SK-N-SH treated with all-trans-retinoic acid at 6 μM for 48 hours (cell line): ENCODE data around the gene AUH.
"Not testable (repeated sequence)": the region's sequence is repeated elsewhere in the genome, so short reads cannot be mapped to it uniquely, and the experiment has no call there.

Source experiments
- ATAC-seq: fragments of 200-7000 bp; cut with Tn5 transposase; 3 replicates; pipeline ENCODE4 v1.9.1; 2020; ENCODE audit warnings: mild to moderate bottlenecking, moderate library complexity
- ARNTL ChIP-seq: fragments of 450-650 bp; formaldehyde crosslinking; IDR thresholded peaks from 2 replicates; pipeline ENCODE4 v1.5.0; 2020; ENCODE audit warnings: low read depth, mild to moderate bottlenecking, moderate library complexity, borderline replicate concordance
- BACH2 ChIP-seq: fragments of 250-450 bp; sonication (Bioruptor Pico); IDR thresholded peaks from 2 replicates; pipeline ENCODE4 v1.9.0; 2021; ENCODE audit warnings: mild to moderate bottlenecking, borderline replicate concordance
- CSDC2 ChIP-seq: fragments of 250-450 bp; sonication (Bioruptor Pico); IDR thresholded peaks from 2 replicates; pipeline ENCODE4 v1.5.0; 2020; ENCODE audit warnings: mild to moderate bottlenecking, moderate library complexity
- ESRRG ChIP-seq: fragments of 250-450 bp; sonication (Bioruptor Pico); IDR thresholded peaks from 2 replicates; pipeline ENCODE4 v1.6.1; 2021; ENCODE audit warnings: mild to moderate bottlenecking
- GLIS3 ChIP-seq: fragments of 250-450 bp; sonication (Bioruptor Pico); IDR thresholded peaks from 2 replicates; pipeline ENCODE4 v1.5.0; 2020; ENCODE audit warnings: mild to moderate bottlenecking, moderate library complexity
- ISL1 ChIP-seq: fragments of 250-450 bp; sonication (Bioruptor Pico); IDR thresholded peaks from 2 replicates; pipeline ENCODE4 v2.1.2; 2022; ENCODE audit warnings: mild to moderate bottlenecking, moderate library complexity
- OSR1 ChIP-seq: fragments of 250-450 bp; sonication (Bioruptor Pico); IDR thresholded peaks from 2 replicates; pipeline ENCODE4 v1.8.0; 2022; ENCODE audit warnings: moderate library complexity, mild to moderate bottlenecking, inconsistent platforms
- PPARA ChIP-seq: fragments of 250-450 bp; sonication (Bioruptor Pico); IDR thresholded peaks from 2 replicates; pipeline ENCODE4 v1.5.0; 2020; ENCODE audit warnings: mild to moderate bottlenecking, borderline replicate concordance
- RARB ChIP-seq: fragments of 250-450 bp; sonication (Bioruptor Pico); IDR thresholded peaks from 2 replicates; pipeline ENCODE4 v1.8.0; 2021; ENCODE audit warnings: mild to moderate bottlenecking, moderate library complexity
- SNAI2 ChIP-seq: fragments of 250-450 bp; sonication (Bioruptor Pico); IDR thresholded peaks from 2 replicates; pipeline ENCODE4 v1.5.0; 2020; ENCODE audit warnings: mild to moderate bottlenecking, moderate library complexity
- TCF4 ChIP-seq: fragments of 250-450 bp; sonication (Bioruptor Pico); IDR thresholded peaks from 2 replicates; pipeline ENCODE4 v1.8.0; 2021; ENCODE audit warnings: mild to moderate bottlenecking, moderate library complexity, borderline replicate concordance
- TOX ChIP-seq: fragments of 250-450 bp; sonication (Bioruptor Pico); IDR thresholded peaks from 2 replicates; pipeline ENCODE4 v1.8.0; 2021; ENCODE audit warnings: mild to moderate bottlenecking, moderate library complexity, borderline replicate concordance
- ZFP3 ChIP-seq: fragments of 250-450 bp; sonication (Bioruptor Pico); IDR thresholded peaks from 2 replicates; pipeline ENCODE4 v1.5.0; 2020; ENCODE audit warnings: mild to moderate bottlenecking, moderate library complexity
- ZFP30 ChIP-seq: fragments of 450-650 bp; formaldehyde crosslinking; IDR thresholded peaks from 2 replicates; pipeline ENCODE4 v1.5.0; 2022; ENCODE audit warnings: mild to moderate bottlenecking, moderate library complexity
- ZNF565 ChIP-seq: fragments of 450-650 bp; formaldehyde crosslinking; conservative IDR thresholded peaks from 2 replicates; pipeline ENCODE4 v1.5.0; 2020; ENCODE audit warnings: low read depth, mild to moderate bottlenecking, moderate library complexity
- ZNF8 ChIP-seq: fragments of 450-650 bp; formaldehyde crosslinking; IDR thresholded peaks from 2 replicates; pipeline ENCODE4 v1.5.0; 2020; ENCODE audit warnings: mild to moderate bottlenecking, moderate library complexity
- TF ChIP-seq, protein P1 (sequence below): fragments of 250-450 bp; sonication (Bioruptor Pico); IDR thresholded peaks from 2 replicates; pipeline ENCODE4 v1.5.1; 2021; ENCODE audit warnings: mild to moderate bottlenecking, moderate library complexity
- TF ChIP-seq, protein P2 (sequence below): fragments of 250-450 bp; sonication (Bioruptor Pico); IDR thresholded peaks from 2 replicates; pipeline ENCODE4 v1.8.0; 2021; ENCODE audit warnings: low read depth, mild to moderate bottlenecking, moderate library complexity, borderline replicate concordance
- TF ChIP-seq, protein P3 (sequence below): fragments of 250-450 bp; sonication (Bioruptor Pico); IDR thresholded peaks from 2 replicates; pipeline ENCODE4 v1.8.0; 2020; ENCODE audit warnings: mild to moderate bottlenecking, moderate library complexity, borderline replicate concordance

AUH gene

DNA sequence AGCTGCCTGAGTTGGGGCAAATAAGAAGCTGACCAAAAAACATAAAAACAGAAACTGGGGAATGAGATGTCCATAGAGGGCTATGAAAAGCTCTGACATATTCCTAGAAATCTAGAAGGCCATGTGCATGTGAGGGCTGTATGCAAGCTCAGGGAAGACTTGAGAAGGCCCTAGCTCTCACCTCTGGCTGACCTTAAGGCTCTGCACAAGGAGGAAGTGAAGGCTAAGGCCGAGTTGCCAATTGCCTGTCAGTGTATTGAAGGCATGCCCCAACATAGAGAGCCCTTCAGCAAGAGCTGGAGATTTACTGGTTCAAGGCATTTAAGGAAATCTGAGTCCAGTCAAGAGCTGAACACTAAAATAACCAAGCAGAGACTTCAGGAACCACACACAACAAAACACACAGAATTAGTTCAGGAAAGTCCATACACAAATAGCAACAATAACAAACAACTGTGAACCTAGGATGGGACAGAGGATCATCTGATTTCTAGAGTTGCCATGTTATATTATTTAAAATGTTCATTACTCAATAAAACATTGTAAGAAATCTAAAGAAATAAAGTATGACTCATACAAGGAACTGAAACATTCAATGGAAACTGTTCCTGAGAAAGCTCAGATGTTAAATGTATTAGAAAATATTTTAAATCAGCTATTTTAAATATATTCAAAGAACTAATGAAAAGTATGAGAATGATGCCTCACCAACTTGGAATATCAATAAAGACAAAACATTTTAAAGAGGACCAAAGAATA, 161.8 kb downstream of the AUH start:
- TF ChIP-seq OSR1 (CRISPR knock-in tag) (no peak), PPARA (no peak), ESRRG (CRISPR knock-in tag) (no peak), ZFP30 (CRISPR knock-in tag) (no peak), ZNF565 (CRISPR knock-in tag) (no peak), SNAI2 (CRISPR knock-in tag) (no peak), GLIS3 (CRISPR knock-in tag) (no peak), ARNTL (CRISPR knock-in tag) (no peak)
- TF ChIP-seq, protein P1, sequence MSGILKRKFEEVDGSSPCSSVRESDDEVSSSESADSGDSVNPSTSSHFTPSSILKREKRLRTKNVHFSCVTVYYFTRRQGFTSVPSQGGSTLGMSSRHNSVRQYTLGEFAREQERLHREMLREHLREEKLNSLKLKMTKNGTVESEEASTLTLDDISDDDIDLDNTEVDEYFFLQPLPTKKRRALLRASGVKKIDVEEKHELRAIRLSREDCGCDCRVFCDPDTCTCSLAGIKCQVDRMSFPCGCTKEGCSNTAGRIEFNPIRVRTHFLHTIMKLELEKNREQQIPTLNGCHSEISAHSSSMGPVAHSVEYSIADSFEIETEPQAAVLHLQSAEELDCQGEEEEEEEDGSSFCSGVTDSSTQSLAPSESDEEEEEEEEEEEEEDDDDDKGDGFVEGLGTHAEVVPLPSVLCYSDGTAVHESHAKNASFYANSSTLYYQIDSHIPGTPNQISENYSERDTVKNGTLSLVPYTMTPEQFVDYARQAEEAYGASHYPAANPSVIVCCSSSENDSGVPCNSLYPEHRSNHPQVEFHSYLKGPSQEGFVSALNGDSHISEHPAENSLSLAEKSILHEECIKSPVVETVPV (CRISPR knock-in tag), result no peak
- ATAC-seq, result no peak

DNA sequence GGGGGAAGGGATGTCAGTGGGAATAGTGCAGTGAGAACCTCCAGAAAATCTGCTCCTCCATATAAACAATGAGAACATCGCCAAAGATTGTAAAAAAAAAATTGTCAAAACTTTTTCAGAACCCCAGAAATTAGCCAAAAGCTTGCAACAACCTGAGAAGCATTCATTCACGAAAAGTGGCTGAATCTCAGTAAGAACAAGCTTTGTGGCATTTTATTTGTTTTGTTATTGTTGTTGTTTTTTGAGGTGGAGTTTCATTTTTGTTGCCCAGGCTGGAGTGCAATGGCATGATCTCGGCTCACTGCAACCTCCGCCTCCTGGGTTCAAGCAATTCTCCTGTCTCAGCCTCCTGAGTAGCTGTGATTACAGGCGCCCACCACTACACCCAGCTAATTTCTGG, 162.8 kb downstream of the AUH start:
- ATAC-seq, result not testable (repeated sequence)

DNA sequence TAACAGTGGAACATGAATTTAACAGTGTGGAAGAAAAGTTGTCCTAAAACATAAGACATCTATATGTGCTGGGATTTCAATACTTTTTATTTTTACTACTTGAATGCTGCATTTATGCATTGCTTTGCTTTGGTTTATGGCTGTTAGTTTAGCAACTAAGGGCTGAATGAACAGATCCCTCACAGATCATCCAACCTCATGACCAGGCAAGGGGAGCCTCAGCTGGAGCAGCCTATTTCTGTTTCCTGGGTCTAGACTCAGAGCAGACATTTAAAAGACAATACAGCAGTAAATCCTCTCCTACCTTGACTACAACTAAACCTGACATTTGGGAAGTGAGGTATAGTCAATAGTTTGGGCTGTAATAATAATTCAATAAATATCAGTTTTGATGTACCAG, 163.3 kb downstream of the AUH start:
- TF ChIP-seq, protein P2, sequence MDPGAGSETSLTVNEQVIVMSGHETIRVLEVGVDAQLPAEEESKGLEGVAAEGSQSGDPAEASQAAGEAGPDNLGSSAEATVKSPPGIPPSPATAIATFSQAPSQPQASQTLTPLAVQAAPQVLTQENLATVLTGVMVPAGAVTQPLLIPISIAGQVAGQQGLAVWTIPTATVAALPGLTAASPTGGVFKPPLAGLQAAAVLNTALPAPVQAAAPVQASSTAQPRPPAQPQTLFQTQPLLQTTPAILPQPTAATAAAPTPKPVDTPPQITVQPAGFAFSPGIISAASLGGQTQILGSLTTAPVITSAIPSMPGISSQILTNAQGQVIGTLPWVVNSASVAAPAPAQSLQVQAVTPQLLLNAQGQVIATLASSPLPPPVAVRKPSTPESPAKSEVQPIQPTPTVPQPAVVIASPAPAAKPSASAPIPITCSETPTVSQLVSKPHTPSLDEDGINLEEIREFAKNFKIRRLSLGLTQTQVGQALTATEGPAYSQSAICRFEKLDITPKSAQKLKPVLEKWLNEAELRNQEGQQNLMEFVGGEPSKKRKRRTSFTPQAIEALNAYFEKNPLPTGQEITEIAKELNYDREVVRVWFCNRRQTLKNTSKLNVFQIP (CRISPR knock-in tag), result no peak
- TF ChIP-seq, protein P3, sequence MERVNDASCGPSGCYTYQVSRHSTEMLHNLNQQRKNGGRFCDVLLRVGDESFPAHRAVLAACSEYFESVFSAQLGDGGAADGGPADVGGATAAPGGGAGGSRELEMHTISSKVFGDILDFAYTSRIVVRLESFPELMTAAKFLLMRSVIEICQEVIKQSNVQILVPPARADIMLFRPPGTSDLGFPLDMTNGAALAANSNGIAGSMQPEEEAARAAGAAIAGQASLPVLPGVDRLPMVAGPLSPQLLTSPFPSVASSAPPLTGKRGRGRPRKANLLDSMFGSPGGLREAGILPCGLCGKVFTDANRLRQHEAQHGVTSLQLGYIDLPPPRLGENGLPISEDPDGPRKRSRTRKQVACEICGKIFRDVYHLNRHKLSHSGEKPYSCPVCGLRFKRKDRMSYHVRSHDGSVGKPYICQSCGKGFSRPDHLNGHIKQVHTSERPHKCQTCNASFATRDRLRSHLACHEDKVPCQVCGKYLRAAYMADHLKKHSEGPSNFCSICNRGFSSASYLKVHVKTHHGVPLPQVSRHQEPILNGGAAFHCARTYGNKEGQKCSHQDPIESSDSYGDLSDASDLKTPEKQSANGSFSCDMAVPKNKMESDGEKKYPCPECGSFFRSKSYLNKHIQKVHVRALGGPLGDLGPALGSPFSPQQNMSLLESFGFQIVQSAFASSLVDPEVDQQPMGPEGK, result no peak
- no peak for TF ChIP-seq GLIS3 (CRISPR knock-in tag)
- no peak for TF ChIP-seq CSDC2 (CRISPR knock-in tag)
- no peak for TF ChIP-seq RARB (CRISPR knock-in tag)
- TF ChIP-seq SNAI2 (CRISPR knock-in tag), result no peak
- no peak for TF ChIP-seq ZNF8
- no peak for TF ChIP-seq TOX (CRISPR knock-in tag)
- no peak for TF ChIP-seq TCF4 (CRISPR knock-in tag)
- no peak for TF ChIP-seq BACH2 (CRISPR knock-in tag)
- ATAC-seq, result no peak

DNA sequence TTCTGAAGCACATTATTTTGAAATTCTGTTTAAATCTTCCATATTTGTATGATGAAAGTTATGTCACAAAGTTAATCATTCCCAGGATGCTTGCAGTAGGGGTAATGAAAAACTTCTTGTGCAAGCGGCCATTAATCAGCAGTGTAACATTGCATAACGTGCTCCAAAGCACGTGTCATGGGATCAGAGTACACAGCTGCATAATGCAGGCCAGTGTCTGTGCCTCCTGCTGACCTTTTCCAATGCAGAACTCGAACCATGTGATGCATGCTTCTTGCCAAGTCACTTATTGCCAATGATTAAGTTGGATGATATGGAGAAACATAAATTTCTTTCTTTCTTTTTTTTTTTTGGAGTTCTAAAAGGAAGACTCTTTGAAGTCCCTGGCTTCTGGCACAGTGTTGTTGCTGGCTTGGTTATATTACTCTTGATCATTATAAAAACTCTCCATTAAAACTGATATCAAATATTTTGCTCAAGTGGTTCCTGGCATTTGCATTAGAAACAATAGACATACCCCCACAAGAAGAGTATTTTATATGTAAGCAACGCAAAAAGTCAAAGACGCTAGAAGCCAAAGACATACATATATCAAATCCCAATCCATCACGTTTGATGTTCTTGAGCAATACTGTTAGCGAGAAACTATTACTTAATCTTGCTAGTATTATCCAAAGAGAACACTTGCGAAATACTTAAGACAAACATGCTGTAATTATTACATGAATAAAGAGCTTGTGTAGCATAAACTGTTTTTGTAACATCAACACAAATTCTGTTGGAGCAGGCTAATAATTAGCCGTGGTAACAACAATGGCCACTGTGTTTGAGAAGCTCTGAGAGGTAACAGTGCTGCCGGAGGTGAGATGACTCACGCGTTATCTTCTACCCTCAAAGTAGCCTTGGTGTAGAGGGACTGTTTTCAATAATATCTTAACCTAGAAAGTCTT, 164.2 kb downstream of the AUH start:
- ATAC-seq, result peak; percentile 64
- TF ChIP-seq ZNF565 (CRISPR knock-in tag) (no peak), ARNTL (CRISPR knock-in tag) (no peak), ZFP3 (CRISPR knock-in tag) (peak; percentile 46; the same call in 1 of the 2 replicates), ISL1 (CRISPR knock-in tag) (peak; percentile 49), TOX (CRISPR knock-in tag) (0 out of 2 replicates have a peak, but pooled peaks have one; percentile 6)

DNA sequence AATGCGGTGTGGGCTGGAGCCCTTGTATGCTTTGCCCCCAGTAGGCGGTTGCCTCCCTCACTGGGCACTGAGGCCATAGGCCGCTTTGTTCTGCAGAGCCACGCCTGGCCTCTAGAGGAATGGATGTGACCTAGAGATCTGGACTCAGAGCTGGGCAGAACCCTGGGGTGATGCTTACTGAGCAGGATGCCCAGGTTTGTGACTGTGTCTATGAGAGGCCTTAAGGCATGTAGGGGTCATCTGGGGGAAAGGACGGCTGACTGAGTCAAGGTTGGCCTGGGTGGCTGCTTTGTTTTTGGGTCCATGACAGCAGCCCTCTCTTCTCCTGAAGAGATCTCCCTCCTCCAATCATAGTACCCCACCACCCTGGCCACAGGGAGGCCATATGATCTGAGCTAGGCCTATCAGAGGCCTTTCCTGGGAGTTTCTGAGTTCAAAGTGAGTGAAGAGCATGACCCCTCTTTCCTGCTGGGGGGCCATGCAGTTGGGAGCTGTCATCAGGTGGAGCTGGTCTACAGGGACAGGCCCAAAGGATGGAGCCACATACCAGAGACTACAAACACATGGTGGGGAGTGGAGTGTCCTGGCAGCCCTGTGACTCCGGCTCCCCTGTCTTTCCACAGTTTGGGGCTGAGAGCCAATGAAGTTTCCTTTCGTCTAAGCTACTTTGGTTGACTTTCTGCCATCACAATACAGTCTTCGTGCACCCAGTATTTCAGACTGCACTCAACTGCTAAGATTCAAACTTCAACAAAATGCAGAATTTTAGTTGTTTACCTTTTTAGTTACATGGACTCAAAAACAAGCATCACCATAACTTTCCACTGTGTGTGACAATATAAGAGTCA, 165.4 kb downstream of the AUH start:
- ATAC-seq, result no peak
- TF ChIP-seq, protein P1 (CRISPR knock-in tag), result no peak
- TF ChIP-seq BACH2 (CRISPR knock-in tag) (no peak), SNAI2 (CRISPR knock-in tag) (no peak), ZNF565 (CRISPR knock-in tag) (no peak), CSDC2 (CRISPR knock-in tag) (no peak)
- TF ChIP-seq, protein P2 (CRISPR knock-in tag), result no peak
- TF ChIP-seq, protein P3, result no peak
